Measurements from ENCODE around the gene SGSH.
"Not testable (repeated sequence)": the region's sequence is repeated elsewhere in the genome, so short reads cannot be mapped to it uniquely, and the experiment has no call there.

The SGSH gene

DNA sequence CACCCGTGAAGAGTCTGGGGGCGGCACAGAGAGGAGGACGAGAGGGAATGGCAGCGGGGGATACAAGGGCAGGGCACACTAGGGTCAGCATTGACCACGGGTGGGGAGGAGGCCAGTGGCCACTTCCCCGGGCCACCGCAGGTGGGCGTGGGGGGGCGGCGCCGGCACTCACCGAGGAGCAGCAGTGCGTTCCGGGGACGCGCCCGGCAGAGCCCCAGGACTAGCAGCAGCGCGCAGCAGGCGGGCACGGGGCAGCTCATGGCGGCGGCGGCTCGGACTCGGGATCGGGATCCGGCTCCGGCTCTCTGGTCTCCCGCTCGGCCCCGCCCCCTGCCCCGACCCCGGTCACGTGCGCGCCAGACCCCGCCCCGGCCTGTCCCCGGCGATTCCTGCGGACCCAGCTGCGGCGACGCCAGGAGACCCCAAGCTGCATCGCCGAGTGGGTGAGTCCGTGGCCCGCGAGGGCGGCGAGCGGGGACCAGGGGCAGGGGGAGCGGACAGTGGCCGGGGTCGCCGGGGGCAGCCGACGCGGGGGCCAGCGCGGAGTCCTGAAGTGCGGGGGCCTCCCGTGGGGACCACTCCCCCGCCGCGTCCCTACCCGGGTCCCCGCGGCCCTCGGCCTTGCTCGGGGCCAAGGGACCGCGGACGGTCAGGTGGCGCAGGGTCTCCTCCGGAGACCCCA lies at the start of gene SGSH, which contains the start of gene SLC26A11:
Gene SGSH (minus strand): TSS at position 280 of the 682 bp plus-strand sequence. CDS start 20 bp downstream, at position 260.
Gene SLC26A11 (plus strand): TSS at position 374 of the 682 bp plus-strand sequence. CDS start 1,134 bp downstream, outside the sequence.
- DNase-seq (ENCODE audit: low read depth): no peak

DNA sequence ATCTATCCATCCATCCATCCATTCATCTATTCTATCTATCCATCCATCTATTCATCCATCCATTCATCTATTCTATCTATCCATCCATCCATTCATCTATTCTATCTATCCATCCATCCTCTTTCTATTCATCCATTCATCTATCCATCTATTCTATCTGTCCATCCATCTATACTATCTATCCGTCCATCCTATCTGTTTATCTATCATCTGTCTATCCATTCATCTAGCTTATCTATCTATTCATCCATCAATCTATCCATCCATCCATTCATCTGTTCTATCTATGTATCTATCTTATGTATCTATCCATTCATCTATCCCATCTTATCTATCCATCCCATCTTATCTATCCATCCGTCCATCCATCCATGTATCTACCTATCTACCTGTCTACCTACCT lies 49.3 kb upstream of the SGSH start:
- no peak for DNase-seq (ENCODE audit: low read depth)

DNA sequence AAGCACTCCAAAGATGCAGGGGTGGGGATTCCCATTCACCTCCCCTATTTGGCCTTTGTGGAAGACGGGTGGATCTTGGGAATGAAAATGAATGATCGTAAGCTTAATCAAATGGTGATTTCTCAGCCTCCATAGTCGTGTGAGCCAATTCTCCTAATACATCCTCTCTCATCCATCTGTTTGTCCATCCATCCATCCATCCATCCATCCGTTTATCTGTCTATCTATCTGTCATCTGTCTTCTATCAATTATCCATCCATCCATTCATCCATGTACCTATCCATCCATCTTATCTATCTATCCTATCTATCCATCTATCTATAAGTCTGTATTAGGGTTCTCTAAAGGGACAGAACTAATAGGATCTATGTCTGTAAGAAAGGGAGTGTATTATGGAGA lies 48.3 kb upstream of the SGSH start:
- DNase-seq (ENCODE audit: low read depth): no peak

DNA sequence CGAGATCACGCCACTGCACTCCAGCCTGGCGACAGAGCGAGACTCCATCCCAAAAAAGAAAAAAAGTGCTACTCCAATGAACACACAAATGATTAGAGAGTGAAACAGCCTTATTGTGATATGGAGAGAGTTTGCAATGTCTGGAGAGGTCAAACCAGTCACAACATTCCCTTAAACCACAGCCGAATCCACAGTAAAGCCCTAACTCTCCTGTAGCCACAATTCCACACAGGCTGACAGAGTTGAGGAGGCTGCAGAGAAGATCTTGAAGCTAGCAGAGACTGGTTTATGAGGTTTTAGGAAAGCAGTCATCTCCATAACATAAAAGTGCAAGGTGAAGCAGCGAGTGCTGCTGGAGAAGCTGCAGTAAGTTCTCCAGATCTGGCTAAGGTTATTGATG lies 47.3 kb upstream of the SGSH start:
- DNase-seq (ENCODE audit: low read depth): no peak

DNA sequence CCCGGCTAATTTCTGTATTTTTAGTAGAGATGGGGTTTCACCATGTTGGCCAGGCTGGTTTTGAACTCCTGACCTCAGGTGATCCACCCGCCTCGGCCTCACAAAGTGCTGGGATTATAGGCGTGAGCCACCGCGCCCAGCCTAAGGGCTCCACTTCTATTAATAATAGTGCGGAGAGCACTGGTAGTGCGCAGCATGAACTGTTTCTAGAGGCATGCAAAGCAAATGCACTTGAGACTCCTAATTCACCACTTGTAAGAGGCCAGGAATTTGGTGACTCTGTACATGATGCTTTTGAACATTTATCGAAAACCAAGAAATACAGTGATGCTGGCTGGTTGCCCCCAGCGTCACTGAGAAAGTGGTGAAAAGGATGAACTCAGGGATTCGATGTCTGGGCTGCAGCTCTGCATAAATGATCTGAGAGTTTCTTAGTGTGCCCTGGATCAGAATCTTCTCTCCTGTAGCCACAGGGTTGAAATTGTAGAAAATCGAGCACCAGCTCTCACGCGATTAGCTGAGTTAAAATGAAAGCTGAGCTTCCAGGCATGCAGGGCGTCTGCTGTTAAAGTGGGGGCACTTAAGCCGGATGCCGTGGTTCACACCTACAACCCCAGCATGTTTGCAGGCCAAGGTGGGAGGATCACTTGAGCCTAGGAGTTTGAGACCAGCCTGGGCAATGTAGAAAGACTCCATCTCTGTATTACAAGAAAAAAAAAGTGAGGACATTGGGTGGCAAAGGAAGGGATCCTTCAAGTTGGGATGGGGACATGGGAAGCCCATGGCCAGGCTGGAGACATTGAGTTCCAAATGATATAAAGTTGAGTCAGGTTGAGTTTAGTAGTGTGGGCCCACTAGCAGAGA lies 45.3 kb upstream of the SGSH start:
- no peak for DNase-seq (ENCODE audit: low read depth)

DNA sequence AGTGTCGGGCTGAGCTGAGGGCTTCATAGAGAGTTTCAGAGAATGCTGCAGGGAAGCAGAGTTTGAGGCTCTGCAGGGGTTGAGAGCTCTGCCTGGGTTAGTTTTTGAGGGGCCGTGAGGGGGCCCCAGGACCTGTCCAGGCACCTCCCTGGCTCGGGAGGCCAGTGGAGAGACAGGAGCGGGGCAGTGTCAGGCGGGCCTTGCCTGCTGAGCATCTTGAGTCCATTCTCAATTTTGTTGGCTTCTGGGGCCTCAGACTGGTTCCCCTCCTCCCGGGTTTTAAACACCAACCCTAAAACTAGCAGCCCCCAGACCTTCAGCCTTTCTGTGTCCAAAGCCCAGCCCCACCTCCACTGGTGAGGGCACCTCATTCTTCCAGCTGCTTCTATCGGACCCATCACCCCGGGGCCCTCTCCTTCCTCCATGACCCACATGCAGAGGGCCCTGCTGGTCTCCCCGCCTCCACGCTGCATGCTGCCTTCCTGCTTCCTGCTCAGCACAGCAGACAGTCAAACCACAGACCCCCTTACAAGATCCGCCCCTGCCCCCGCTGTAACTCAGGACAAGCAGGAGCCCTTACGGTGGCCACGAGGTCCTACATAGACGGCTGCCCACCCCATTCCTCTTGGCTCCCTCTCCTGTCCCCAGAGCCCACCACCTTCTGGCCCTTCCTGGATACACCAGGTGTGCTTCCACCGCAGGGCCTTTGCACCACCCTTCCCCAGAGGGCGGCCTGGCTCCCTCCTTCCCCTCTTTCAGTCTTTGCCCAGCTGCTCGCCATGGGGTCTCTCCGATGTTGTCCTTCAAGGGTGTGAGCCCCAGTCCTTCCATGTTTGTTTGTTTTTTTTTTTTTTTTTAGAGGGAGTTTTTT lies 44.3 kb upstream of the SGSH start:
- DNase-seq (ENCODE audit: low read depth): no peak

DNA sequence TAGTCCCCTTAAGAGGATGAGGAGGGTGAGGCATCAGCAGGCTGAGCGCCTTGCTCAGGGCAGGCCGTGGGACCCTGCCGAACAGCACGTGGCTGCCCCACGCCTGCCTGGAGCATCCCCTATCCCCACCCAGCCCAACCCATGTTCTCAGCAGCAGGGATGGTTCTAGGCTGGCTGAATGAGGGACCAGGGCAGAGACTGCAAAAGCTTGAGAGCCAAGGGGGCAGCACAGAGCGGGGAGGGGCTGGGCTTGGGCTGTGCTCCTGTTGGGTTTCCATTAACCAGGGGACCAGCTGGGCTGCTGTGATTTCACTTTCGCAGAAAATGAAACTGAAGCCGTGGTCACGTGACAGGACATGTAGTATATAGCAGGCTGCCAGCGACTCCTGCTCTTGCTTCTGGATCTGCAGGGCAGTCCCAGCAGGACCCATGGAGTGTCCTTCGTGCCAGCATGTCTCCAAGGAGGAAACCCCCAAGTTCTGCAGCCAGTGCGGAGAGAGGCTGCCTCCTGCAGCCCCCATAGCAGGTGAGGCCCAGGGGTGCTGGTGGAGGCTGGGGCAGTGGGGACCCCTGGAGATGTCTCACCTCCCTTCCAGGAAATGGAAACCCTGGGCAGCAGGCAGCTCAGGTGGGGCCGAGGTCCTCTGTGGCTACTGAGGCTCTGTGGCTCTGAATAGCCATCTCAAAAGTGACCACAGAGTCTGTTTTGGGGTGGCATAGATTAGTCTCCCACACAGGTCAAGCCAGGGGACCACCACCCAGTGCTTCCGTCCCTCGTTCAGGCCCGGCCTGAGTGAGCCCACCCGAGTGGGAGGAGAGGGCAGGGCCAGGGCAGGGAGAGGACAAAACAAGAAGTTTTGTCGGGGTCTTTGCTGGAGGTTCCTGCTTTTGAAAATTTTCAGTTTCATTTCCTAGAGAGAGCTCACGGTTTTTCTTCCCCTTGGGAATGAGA lies 43.4 kb upstream of the SGSH start:
- no peak for DNase-seq (ENCODE audit: low read depth)

DNA sequence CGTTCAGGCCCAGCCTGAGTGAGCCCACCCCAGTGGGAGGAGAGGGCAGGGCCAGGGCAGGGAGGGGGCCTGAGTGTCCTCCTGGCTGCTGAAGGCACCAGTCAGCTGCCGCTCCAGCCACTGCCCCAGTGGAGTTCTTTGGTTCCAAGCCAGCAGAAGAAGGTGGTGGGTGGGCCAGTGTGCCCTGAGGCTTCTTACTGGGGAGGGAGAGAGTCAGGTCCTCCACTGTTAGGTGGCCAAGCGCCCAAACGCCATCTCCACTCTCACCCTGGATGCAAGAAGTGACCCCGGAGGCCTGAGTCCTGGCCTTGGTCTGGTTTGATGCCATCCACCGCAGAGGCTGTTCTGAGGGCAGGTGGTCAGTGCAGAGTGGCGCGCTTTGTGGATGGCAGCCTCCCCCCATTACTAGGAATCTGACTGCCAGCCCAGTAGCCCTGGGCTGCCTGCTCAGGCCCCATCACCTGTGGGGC lies 42.7 kb upstream of the SGSH start:
- DNase-seq (ENCODE audit: low read depth): no peak

DNA sequence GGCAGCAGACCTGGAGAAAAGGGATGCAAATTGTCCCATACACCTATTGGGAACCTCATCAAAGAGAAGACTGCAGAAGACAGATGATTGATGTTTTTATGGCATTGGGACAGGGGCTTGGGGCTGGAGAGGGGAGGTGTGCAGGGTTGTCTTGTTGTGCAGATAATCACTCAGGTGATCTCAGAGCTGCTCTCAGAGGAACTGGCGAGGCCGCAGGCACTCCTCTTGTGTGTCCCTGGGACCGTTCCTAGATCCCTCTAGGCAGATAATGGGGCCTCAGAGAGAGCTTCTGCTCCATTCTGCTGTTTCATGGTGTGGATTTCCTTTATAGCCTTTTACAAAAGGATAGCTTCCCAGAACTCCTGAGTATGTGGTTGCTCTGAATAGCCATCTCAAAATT lies 42.2 kb upstream of the SGSH start:
- no peak for DNase-seq (ENCODE audit: low read depth)

DNA sequence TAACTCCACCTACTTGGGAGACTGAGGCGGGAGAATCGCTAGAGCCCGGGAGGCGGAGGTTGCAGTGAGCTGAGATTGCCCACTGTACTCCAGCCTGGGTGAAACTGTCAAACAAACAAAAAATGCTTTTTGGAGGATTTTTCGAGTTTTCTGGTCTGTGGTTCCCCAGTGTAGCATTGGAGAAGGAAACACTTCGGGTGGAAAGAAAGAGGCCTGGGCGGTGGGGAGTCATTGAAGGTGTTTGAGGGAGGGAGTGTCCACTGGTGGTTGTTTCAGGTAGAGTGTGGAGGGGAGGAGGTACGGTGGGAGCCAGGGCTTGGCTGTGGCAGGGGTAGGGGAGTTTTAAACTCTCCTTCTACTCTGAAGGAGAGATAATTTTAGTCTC lies 41.8 kb upstream of the SGSH start:
- no peak for DNase-seq (ENCODE audit: low read depth)

DNA sequence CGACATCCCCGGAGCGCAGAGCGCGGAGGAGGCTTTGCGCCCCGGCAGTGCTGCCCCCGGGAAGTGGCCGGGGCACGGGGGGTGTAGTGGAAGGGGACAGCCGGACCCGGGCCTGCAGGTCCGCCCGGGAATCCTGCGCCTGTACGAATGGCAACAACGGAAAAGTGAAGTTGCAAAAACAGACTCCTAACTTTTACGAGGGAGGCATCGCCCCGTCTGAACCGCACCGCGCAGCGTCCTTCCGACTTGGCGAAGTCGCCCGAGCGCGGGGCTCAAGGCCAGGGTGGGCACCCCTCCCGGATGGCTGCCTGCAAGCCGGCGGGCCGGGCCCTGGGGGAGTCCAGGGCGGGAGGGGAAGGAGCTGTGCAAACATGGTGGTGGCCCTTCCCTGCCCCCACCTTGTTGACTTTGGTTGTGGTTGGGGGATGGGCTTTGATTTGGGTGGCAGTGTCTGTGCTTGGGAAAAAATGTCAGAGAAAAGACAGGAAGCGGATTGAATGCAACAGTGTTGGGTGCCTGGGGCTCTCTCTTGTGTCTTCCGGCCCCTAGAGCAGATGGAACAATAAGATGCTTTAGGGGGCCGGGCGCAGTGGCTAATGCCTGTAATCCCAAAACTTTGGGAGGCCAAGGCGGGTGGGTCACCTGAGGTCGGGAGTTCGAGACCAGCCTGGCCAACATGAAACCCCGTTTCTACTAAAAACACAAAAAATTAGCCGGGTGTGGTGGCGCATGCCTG lies 41.2 kb upstream of the SGSH start:
- DNase-seq (ENCODE audit: low read depth): no peak

DNA sequence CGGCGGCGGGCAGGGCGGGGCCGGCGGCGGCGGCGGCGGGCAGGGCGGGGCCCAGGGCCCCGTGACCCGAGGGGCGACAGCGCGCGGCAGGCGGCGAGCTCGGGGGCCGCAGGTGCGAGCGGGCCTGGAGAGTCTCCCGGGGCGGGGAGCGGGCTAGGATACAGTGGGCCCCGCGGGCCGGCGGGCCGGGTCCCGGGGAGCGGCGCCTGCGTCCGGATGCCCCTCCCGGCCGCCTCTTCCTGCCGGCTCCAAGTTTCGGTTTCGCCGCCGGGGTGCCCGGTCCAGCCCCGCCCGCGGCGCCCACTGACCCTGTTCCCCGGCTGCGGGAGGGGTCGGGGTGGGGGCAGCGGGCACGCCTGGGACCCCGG lies 40.6 kb upstream of the SGSH start, which contains the start of gene RNF213:
Gene RNF213 (plus strand): TSS at position 62 of the 368 bp plus-strand sequence. CDS start 2,830 bp downstream, outside the sequence.
- DNase-seq (ENCODE audit: low read depth): no peak

DNA sequence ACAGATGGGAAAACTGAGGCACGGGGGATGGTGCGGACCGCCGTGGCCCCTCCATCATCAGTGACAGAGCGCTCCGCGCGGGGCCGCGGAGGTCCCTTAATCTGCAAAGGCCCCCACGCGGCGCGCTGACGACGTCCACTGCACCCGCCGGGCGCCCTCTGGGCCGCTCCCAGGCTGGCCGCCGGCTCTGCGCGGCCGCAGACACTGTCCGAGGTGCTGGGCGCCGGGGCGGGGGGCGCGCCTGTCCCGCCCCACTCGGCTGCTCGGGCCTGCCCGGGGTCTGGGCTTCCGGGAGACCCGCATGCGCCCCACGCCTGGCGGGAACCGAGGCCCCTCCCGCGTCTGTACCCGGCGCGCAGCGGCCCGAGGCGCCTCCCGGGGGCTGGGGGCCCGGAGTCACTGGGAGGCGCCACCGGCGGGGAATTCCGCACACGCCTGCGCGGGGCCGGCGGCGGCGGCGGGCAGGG lies 40.0 kb upstream of the SGSH start:
- DNase-seq (ENCODE audit: low read depth): no peak

DNA sequence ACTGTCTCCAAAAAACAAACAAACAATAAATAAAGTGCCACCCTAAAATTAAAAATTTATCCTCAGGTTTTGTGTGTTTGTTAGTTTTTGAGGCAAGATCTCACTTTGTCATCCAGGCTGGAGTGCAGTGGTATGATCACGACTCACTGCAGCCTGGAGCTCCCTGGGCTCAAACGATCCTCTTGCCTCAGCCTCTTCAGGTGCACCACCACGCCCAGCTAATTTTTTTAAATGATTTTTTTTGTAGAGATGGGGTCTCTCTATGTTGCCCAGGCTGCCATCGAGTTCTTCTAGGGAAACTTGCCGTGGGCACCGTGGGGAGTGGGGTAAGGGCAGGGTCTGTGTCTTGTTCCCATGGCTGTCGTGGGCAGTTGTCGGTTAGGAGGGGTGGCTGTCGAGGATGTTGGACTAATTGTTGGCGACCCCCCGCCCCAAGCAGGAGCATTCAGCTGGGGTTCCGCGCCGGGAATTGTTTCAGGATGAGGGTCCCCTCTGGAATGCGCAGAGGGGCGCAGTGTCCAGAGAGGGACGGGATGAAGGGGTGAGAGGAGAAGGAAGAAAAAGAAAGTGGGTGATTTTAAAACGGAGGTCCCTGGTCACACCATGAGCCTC lies 39.4 kb upstream of the SGSH start:
- no peak for DNase-seq (ENCODE audit: low read depth)

DNA sequence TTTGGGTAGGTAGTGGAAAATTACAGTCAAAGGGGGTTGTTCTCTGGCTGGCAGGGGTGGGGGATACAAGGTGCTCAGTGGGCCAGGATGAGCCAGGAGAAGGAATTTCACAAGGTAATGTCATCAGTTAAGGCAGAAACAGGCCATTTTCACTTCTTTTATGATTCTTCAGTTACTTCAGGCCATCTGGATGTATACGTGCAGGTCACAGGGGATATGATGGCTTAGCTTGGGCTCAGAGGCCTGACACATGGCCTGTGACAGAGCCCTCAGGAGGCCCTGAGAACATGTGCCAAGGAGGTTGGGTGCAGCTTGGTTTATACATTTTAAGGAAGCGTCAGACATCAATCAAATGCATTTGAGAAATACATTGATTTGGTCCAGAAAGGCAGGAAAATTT lies 38.2 kb upstream of the SGSH start:
- not testable (repeated sequence) for DNase-seq (ENCODE audit: low read depth)

DNA sequence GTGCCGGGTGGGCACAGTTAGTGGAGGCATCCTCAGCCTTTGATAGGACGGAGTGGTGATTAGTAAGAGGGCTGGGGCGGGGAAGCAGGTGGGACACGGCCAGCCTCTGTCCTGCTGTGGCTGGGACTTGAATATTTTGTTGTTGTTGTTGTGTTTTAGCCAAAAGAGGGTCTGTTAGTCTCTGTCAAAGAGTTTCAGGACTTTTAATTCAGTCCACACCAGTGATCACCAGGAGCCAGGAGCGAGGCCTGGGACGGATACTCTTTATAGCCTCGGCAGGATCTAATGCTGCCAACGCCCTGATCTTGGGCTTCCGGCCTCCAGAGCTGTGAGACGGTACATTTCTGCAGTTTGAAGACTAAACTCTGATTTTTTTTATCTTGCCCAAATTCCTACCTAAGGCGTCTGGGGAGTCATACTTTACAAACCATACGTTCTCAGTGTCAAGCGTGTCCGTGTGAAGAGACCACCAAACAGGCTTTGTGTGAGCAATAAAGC lies 37.6 kb upstream of the SGSH start:
- DNase-seq (ENCODE audit: low read depth): no peak

DNA sequence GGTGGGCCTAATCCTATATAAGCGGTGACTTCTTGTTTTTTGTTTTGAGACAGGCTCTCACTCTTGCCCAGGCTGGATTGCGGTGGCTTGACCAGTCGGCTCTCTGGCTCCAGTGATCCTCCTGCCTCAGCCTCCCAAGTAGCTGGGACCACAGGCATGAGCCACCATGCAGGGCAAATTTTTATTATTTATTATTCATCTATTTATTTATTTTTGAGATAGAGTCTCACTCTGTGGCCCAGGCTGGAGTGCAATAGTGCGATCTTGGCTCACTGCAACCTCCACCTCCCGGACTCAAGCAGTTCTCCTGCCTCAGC lies 35.9 kb upstream of the SGSH start:
- no peak for DNase-seq (ENCODE audit: low read depth)

DNA sequence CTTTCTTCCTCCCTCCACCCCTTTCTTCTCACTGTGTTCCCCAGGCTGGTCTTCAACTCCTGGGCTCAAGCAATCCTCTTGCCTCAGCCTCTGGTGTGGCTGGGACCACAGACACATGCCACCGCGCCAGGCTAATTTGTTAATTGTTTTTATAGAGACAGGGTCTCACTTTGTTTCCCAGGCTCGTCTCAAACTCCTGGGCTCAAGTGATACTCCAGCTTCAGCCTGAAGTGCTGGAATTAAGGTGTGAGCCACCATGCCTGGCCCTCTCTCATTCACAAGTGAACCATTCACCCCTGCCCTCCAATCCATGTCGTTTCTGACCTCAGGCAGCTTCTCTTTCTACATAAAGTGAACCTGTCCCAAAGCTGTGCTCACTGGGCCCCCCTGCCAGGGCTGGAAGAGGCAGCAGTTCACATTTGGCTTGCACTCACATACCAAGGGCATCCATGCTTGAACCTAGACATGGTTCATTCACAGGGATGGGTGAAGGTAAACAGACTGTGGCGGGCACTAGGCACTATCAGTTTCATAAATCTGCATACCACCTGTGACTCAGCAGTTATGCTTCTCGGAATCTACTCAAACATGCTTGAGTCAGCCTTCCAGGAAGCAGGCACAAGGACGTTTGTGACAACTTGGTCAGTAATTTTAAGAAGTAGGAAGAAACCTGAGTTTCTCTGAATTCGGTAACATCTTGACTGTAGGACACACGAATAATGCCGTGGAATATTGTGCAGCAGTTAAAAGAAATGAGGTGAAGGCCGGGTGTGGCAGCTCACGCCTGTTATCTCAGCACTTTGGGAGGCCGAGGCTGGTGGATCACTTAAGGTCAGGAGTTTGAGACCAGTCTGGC lies 34.5 kb upstream of the SGSH start:
- peak; percentile 66 for DNase-seq (ENCODE audit: low read depth)
